GM18951 (cell line): Measurements from ENCODE around the gene KIF26B.
"Not testable (repeated sequence)": the region's sequence is repeated elsewhere in the genome, so short reads cannot be mapped to it uniquely, and the experiment has no call there.

ENCODE experiments used
- POLR2A ChIP-seq: IDR thresholded peaks from 4 replicates; pipeline ENCODE4 v1.6.1; 2011; ENCODE audit warnings: mild to moderate bottlenecking; ENCODE audit not compliant: insufficient read length, insufficient read depth; ENCODE audit errors: extremely low read depth
- in situ Hi-C: fragments of 300-500 bp; cut with MboI; formaldehyde crosslinking; loops from one replicate; pipeline ENCODE4 v1.12.0; 2022; ENCODE audit warnings: low sequenced_read_pairs, mixed read lengths, inconsistent platforms; ENCODE audit not compliant: unreplicated experiment

KIF26B gene

GRCh38 chr1:245378745-245379144 is 224.0 kb downstream of the KIF26B start:
- in situ Hi-C loops, result no loop called here
- TF ChIP-seq POLR2A, result no peak

- no peak for TF ChIP-seq POLR2A
- in situ Hi-C loops, result no loop called here
Measured at GRCh38 chr1:245380790-245381535, 226.2 kb downstream of the KIF26B start.

- TF ChIP-seq POLR2A, result no peak
- in situ Hi-C loops, result no loop called here
Measured at GRCh38 chr1:245382981-245383380, 228.2 kb downstream of the KIF26B start.

GRCh38 chr1:245383396-245384330 is 228.9 kb downstream of the KIF26B start:
- in situ Hi-C loops, result no loop called here
- no peak for TF ChIP-seq POLR2A

- TF ChIP-seq POLR2A, result no peak
- in situ Hi-C loops, result no loop called here
Measured at GRCh38 chr1:245386297-245386971, 231.6 kb downstream of the KIF26B start.

GRCh38 chr1:245388687-245389086 is 233.9 kb downstream of the KIF26B start:
- no peak for TF ChIP-seq POLR2A
- in situ Hi-C loops, result no loop called here

DNA sequence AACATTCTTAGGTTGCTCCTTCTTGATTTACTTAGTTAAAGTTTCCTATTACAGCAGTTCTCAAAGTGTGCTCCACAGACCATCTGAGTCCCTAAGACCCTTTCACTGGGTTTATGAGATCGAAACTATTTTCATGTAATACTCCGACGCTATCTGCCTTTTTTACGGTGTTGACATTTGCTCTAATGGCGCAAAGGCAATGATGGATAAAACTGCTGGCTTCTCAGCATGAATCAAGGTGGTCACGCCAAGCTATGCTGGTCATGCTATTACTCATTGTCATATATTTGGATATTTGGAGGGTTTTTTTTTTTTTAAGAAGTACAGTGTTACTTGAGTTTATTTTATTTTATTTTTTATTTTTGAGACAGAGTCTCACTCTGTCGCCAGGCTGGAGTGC is 235.1 kb downstream of the KIF26B start:
- in situ Hi-C loops, result no loop called here
- no peak for TF ChIP-seq POLR2A

DNA sequence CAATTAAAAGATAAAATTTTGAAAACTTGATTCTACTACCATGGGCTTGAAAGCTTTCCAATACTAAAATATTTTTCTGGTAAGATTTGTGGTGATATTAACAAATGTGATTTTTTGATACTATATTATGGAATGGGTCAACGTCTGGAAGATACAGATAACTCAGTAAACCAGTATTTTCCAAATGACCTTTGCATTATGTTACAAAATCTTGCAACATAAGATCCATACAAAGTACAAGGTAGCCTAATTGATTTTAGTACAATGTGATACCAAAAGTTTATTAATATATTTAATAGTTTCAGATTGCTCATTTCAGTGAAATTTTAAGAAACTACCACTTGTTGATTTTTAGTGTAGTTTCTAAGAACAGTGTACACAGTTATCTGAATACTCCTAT is 236.2 kb downstream of the KIF26B start:
- in situ Hi-C loops, result no loop called here
- TF ChIP-seq POLR2A, result no peak

DNA sequence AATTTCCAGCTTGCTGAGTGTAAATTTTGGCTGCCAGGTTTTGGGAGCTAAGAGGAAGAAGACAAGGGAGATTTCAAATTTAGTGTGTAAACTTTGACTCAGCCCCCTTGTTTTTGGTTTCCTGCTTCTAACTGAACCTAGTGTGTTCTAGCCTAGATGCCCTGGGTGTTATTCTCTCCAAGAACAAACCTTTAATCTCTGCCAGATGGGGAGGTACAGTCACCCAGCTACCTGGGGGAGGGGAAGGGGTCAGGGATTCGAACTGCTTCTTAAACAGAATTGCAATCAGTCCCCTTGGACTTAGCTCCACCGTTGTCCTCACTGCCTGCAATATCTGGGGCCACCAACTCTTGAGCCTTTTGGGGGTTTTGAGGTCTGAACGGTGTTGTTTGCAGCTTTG is 238.9 kb downstream of the KIF26B start:
- in situ Hi-C loops, result no loop called here
- TF ChIP-seq POLR2A, result no peak

- no peak for TF ChIP-seq POLR2A
- in situ Hi-C loops, result no loop called here
Measured at GRCh38 chr1:245395680-245396079, 240.9 kb downstream of the KIF26B start.

DNA sequence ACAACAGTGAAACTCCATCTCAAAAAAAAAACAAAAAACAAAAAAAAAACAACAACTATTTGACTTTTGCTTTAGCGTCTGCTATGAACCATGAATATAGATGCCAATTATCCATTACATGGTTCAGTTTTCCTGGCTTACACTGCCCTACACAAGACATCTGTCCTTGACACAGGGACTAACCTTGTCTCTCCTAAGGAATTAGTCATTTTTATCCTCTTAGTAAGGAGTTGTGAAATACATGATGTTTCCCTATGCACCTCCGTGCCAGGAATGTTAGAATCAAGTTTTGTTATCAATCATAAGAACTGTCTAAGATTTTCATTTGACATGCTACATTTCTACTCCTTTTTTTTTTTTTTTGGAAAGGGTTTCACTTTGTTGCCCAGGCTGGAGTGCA is 241.8 kb downstream of the KIF26B start:
- in situ Hi-C loops, result no loop called here
- TF ChIP-seq POLR2A, result no peak

- TF ChIP-seq POLR2A, result no peak
- in situ Hi-C loops, result no loop called here
Measured at GRCh38 chr1:245397771-245398170, 243.0 kb downstream of the KIF26B start.

DNA sequence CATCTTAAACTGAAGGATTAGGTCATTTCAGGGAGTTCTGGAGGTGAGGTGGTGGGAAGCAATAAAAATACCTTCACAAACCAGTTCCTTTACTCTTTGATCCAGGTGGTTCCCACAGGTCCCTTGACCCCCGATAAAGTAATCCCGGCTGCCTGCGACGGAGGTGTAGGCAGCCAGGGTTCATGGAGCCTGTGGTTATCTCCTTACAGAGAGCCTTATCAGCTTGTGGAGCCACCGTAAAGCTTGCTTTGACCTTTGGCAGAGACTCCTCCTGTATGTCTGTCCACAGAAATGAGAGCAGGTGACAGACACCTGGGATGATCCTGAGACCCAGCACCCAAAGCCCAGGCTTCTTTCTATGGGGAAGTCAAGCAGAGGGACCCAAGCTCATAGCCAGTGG is 243.4 kb downstream of the KIF26B start:
- in situ Hi-C loops, result no loop called here
- TF ChIP-seq POLR2A, result no peak

DNA sequence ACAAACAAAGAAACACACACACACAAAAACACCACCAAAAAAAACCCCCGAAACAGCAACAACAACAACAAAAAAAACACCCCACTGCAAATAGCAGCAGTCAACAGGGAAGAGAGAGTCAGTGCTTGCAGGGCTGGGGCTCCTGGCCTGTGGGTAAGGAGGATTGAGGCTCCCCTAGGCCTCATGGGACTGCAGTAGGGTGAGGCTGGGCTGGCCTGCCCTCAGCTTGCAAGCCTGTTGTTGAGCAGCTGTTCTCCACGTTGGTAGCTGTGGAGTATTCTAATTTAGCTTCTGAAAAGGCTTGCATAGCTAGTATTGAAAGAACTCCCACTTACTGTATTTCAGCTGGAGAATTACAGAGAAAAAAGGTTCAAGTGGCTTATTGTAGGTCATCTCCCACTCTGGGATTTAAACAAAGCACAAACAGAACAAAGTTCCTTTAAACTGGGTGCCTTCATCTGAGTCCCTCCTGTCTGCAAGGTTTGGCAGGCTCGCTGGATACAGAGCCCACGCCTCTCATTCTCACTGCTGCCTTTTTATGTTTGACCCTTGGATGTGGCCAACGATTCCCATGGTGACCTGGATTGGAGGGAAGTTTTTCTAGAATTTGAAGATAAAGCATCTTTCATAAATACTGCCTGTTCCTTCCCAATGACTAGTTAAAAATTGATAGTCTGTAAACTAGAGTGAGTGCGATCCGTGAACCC is 247.2 kb downstream of the KIF26B start:
- in situ Hi-C loops, result no loop called here
- no peak for TF ChIP-seq POLR2A

DNA sequence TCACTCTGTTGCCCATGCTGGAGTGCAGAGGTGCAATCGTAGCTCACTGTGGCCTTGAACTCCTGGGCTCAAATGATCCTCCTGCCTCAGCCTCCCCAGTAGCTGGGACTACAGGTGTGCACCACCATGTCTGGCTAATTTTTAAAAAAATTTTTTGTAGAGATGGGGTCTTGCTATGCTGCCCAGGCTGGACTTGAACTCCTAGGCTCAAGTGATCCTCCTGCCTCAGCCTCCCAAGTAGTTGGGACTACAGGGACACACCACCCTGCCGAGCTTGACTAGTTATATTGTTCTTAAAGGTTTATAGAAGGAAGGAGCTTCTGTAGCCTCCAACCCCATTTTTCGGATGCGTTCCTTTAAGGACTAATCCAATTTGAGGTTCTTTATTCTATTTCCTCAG is 248.2 kb downstream of the KIF26B start:
- in situ Hi-C loops, result not testable (repeated sequence)
